GM23338 (cell line): Measurements from ENCODE around the gene BTBD9. TPM values are rescaled to one million over a fixed set of nuclear protein-coding genes. Genes with fewer than 3 reads are reported as not detected.

Source experiments
- ATAC-seq: fragments of 200-7000 bp; cut with Tn5 transposase; 3 replicates; pipeline ENCODE4 v1.9.1; 2020
- DNase-seq: peaks from one replicate; pipeline ENCODE4 v3.0.0-alpha.2; 2015; ENCODE audit warnings: low spot score
- H2AFZ ChIP-seq: fragments of 200-600 bp; sonication (generic); 2 replicates; pipeline ENCODE4 v1.8.0; 2016; ENCODE audit warnings: antibody characterized with exemption, mild to moderate bottlenecking, moderate library complexity
- H3F3A ChIP-seq: fragments of 200-600 bp; sonication (generic); replicated peaks from 2 replicates; pipeline ENCODE4 v1.8.0; 2017; ENCODE audit warnings: antibody characterized with exemption, mixed run types, low read depth
- H3K27ac ChIP-seq: fragments of 200-600 bp; sonication (generic); 2 replicates; pipeline ENCODE4 v1.6.1; 2016; ENCODE audit warnings: low read depth
- H3K27me3 ChIP-seq: fragments of 200-600 bp; sonication (generic); 2 replicates; pipeline ENCODE4 v1.8.0; 2016; ENCODE audit warnings: mild to moderate bottlenecking, mixed run types, moderate library complexity; ENCODE audit not compliant: insufficient read depth
- H3K36me3 ChIP-seq: fragments of 200-600 bp; sonication (generic); 2 replicates; pipeline ENCODE4 v1.8.0; 2016; ENCODE audit warnings: mild to moderate bottlenecking; ENCODE audit not compliant: insufficient read depth
- H3K4me1 ChIP-seq: fragments of 200-600 bp; sonication (generic); 2 replicates; pipeline ENCODE4 v1.8.0; 2016; ENCODE audit warnings: mild to moderate bottlenecking, moderate library complexity; ENCODE audit not compliant: insufficient read depth
- H3K4me2 ChIP-seq: fragments of 200-600 bp; sonication (generic); 2 replicates; pipeline ENCODE4 v1.7.1; 2017; ENCODE audit warnings: mixed run types
- H3K4me3 ChIP-seq: fragments of 200-600 bp; sonication (generic); 2 replicates; pipeline ENCODE4 v1.6.1; 2016; ENCODE audit warnings: mixed run types
- H3K79me2 ChIP-seq: fragments of 200-600 bp; sonication (generic); replicated peaks from 2 replicates; pipeline ENCODE4 v1.8.0; 2017; ENCODE audit warnings: mild to moderate bottlenecking; ENCODE audit not compliant: insufficient read depth
- H3K9me2 ChIP-seq: fragments of 200-600 bp; sonication (generic); 2 replicates; pipeline ENCODE4 v1.8.0; 2017; ENCODE audit not compliant: insufficient read depth
- H4K20me1 ChIP-seq: fragments of 200-600 bp; sonication (generic); replicated peaks from 2 replicates; pipeline ENCODE4 v1.8.0; 2017; ENCODE audit warnings: mild to moderate bottlenecking; ENCODE audit not compliant: insufficient read depth
- H3K27ac Mint-ChIP-seq: 2 replicates; pipeline ENCODE4 v1.8.0; 2020; ENCODE audit warnings: inconsistent platforms, mild to moderate bottlenecking, moderate library complexity, mixed read lengths
- H3K27me3 Mint-ChIP-seq: 3 replicates; pipeline ENCODE4 v1.8.0; 2022; ENCODE audit warnings: low read depth, mild to moderate bottlenecking, moderate library complexity, mixed read lengths, inconsistent platforms; ENCODE audit not compliant: insufficient read depth, poor library complexity
- H3K36me3 Mint-ChIP-seq: 3 replicates; pipeline ENCODE4 v1.8.0; 2021; ENCODE audit warnings: low read depth, mild to moderate bottlenecking, inconsistent platforms, moderate library complexity, mixed read lengths
- H3K4me1 Mint-ChIP-seq: 3 replicates; pipeline ENCODE4 v1.8.0; 2020; ENCODE audit warnings: mild to moderate bottlenecking, inconsistent platforms, mixed read lengths
- H3K4me3 Mint-ChIP-seq: 3 replicates; pipeline ENCODE4 v1.8.0; 2021; ENCODE audit warnings: moderate library complexity, mild to moderate bottlenecking, inconsistent platforms, mixed read lengths
- H3K9me3 Mint-ChIP-seq: 3 replicates; pipeline ENCODE4 v1.8.0; 2020; ENCODE audit warnings: moderate library complexity, mild to moderate bottlenecking, inconsistent platforms, mixed read lengths
- EZH2 ChIP-seq: fragments of 200-600 bp; sonication (generic); IDR thresholded peaks from one replicate; pipeline ENCODE4 v1.8.0; 2017; ENCODE audit warnings: antibody characterized with exemption, mild to moderate bottlenecking, low read depth; ENCODE audit not compliant: unreplicated experiment
- EZH2phosphoT487 ChIP-seq: fragments of 200-600 bp; sonication (generic); IDR thresholded peaks from one replicate; pipeline ENCODE4 v1.8.1; 2018; ENCODE audit warnings: antibody characterized with exemption; ENCODE audit not compliant: unreplicated experiment
- JUNB ChIP-seq: IDR thresholded peaks from one replicate; pipeline ENCODE4 v1.6.1; 2016; ENCODE audit warnings: antibody characterized with exemption; ENCODE audit not compliant: unreplicated experiment
- POLR2AphosphoS5 ChIP-seq: IDR thresholded peaks from 2 replicates; pipeline ENCODE4 v1.6.1; 2016; ENCODE audit warnings: antibody characterized with exemption, low read depth
- STAT1 ChIP-seq: IDR thresholded peaks from one replicate; pipeline ENCODE4 v1.6.1; 2016; ENCODE audit warnings: antibody characterized with exemption; ENCODE audit not compliant: unreplicated experiment
- polyA plus RNA-seq: library from polyadenylated mRNA; unstranded; fragments of >200 nt; fragmentation: Nextera tagmentation; extraction: Ambion mirVana; gene quantifications from 2 replicates; pipeline ENCODE4 v1.2.1, GENCODE V29; 2016
- total RNA-seq: library from RNA; depleted of rRNA; stranded (reverse); fragments of >200 nt; shearing (Covaris generic); gene quantifications from 2 replicates; pipeline ENCODE4 v1.2.3, GENCODE V29; 2014
- TF ChIP-seq, protein P1 (sequence below): fragments of 250-450 bp; sonication (Bioruptor Pico); IDR thresholded peaks from 2 replicates; pipeline ENCODE4 v1.5.0; 2020; ENCODE audit warnings: mild to moderate bottlenecking, moderate library complexity
- TF ChIP-seq, protein P2 (sequence below): IDR thresholded peaks from 2 replicates; pipeline ENCODE4 v1.6.1; 2016; ENCODE audit warnings: antibody characterized with exemption

Gene BTBD9
- total and polyA plus RNA-seq, 2 experiments from 2014 or later: 4.2 to 5.3 TPM

DNA sequence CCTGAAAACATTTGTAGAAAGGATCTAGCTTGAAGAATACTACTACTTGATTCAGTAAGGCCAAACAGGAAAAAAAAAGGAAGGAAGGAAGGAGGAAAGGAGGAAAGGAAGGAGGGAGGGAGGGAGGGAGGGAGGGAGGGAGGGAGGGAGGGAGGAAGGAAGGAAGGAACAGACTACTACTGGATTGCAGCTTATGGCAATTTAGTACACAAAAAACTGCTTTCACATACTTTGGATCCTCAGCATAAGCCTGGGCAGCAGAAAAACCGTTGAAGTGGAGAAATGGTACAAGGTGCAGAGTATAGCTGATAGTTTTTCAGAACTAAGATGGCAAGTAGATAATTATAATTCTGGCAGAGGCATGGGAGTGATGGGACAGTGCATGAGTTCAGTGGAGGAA lies 201.6 kb downstream of the BTBD9 start (continued):
- TF ChIP-seq, protein P1, sequence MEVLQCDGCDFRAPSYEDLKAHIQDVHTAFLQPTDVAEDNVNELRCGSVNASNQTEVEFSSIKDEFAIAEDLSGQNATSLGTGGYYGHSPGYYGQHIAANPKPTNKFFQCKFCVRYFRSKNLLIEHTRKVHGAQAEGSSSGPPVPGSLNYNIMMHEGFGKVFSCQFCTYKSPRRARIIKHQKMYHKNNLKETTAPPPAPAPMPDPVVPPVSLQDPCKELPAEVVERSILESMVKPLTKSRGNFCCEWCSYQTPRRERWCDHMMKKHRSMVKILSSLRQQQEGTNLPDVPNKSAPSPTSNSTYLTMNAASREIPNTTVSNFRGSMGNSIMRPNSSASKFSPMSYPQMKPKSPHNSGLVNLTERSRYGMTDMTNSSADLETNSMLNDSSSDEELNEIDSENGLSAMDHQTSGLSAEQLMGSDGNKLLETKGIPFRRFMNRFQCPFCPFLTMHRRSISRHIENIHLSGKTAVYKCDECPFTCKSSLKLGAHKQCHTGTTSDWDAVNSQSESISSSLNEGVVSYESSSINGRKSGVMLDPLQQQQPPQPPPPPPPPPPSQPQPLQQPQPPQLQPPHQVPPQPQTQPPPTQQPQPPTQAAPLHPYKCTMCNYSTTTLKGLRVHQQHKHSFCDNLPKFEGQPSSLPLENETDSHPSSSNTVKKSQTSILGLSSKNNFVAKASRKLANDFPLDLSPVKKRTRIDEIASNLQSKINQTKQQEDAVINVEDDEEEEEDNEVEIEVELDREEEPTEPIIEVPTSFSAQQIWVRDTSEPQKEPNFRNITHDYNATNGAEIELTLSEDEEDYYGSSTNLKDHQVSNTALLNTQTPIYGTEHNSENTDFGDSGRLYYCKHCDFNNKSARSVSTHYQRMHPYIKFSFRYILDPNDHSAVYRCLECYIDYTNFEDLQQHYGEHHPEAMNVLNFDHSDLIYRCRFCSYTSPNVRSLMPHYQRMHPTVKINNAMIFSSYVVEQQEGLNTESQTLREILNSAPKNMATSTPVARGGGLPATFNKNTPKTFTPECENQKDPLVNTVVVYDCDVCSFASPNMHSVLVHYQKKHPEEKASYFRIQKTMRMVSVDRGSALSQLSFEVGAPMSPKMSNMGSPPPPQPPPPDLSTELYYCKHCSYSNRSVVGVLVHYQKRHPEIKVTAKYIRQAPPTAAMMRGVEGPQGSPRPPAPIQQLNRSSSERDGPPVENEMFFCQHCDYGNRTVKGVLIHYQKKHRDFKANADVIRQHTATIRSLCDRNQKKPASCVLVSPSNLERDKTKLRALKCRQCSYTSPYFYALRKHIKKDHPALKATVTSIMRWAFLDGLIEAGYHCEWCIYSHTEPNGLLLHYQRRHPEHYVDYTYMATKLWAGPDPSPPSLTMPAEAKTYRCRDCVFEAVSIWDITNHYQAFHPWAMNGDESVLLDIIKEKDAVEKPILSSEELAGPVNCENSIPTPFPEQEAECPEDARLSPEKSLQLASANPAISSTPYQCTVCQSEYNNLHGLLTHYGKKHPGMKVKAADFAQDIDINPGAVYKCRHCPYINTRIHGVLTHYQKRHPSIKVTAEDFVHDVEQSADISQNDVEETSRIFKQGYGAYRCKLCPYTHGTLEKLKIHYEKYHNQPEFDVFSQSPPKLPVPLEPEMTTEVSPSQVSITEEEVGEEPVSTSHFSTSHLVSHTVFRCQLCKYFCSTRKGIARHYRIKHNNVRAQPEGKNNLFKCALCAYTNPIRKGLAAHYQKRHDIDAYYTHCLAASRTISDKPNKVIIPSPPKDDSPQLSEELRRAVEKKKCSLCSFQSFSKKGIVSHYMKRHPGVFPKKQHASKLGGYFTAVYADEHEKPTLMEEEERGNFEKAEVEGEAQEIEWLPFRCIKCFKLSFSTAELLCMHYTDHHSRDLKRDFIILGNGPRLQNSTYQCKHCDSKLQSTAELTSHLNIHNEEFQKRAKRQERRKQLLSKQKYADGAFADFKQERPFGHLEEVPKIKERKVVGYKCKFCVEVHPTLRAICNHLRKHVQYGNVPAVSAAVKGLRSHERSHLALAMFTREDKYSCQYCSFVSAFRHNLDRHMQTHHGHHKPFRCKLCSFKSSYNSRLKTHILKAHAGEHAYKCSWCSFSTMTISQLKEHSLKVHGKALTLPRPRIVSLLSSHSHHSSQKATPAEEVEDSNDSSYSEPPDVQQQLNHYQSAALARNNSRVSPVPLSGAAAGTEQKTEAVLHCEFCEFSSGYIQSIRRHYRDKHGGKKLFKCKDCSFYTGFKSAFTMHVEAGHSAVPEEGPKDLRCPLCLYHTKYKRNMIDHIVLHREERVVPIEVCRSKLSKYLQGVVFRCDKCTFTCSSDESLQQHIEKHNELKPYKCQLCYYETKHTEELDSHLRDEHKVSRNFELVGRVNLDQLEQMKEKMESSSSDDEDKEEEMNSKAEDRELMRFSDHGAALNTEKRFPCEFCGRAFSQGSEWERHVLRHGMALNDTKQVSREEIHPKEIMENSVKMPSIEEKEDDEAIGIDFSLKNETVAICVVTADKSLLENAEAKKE (CRISPR knock-in tag): no peak
- TF ChIP-seq, protein P2, sequence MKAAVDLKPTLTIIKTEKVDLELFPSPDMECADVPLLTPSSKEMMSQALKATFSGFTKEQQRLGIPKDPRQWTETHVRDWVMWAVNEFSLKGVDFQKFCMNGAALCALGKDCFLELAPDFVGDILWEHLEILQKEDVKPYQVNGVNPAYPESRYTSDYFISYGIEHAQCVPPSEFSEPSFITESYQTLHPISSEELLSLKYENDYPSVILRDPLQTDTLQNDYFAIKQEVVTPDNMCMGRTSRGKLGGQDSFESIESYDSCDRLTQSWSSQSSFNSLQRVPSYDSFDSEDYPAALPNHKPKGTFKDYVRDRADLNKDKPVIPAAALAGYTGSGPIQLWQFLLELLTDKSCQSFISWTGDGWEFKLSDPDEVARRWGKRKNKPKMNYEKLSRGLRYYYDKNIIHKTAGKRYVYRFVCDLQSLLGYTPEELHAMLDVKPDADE: no peak
- no peak for TF ChIP-seq POLR2AphosphoS5
- no peak for TF ChIP-seq EZH2
- TF ChIP-seq STAT1: no peak
- no peak for TF ChIP-seq JUNB
- no peak for TF ChIP-seq EZH2phosphoT487

DNA sequence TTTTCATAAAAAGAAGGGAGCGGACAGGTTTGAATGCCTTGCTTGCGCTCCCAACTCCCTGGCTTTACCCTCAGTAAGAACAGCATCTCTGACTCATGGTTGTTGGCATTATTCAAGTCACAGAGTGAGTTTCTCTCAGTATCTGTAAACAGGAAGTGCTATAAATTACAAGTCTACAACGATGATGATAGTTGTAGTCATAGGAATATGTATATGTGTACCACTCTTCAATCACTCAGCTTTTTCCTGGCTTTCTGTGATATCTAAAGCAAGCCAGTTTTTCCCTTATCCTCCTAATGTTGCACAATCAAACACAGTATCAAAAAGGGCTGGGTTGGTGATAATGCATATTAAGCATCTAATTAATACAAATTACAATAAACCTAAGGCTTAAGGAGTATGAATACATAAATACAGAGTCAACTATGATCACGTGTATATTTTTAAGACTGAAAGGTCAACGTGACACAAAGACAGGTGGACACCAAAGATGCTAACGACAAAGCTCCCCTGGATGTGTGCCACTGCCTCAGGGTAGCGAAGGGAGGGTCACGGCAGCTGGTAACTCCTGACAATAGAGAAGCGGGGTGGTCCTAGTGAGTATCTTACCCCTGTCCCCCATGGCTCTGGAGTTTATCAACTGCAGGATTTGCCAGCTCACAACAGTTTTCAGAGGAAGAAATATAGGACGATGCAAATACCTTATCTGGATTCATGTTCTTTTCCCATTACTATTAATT lies 202.8 kb downstream of the BTBD9 start:
- H3K4me2 ChIP-seq: no peak overlapping the region
- ATAC-seq: no peak
- DNase-seq: no peak
- TF ChIP-seq, protein P1 (CRISPR knock-in tag): no peak

More for the DNA sequence above, 202.8 kb downstream of the BTBD9 start:
- H3K9me3 Mint-ChIP-seq: no peaks in the 10 kb centered on the region
- no peaks in the 10 kb centered on the region for H3K9me2 ChIP-seq
- no peaks in the 10 kb centered on the region for H3F3A ChIP-seq
- H3K27ac Mint-ChIP-seq: no peak overlapping the region
- H3K27me3 Mint-ChIP-seq: no peaks in the 10 kb centered on the region
- H3K36me3 ChIP-seq: no peaks in the 10 kb centered on the region
- H3K4me3 ChIP-seq: no peak overlapping the region
- H3K4me1 ChIP-seq: peaks cover 6% of the 10 kb centered on the region
- H3K27ac ChIP-seq: no peak overlapping the region
- peaks cover 8% of the 10 kb centered on the region for H3K4me1 Mint-ChIP-seq
- no peak overlapping the region for H2AFZ ChIP-seq
- H3K27me3 ChIP-seq: no peaks in the 10 kb centered on the region
- H3K36me3 Mint-ChIP-seq: no peaks in the 10 kb centered on the region
- H4K20me1 ChIP-seq: no peaks in the 10 kb centered on the region
- no peak overlapping the region for H3K4me3 Mint-ChIP-seq
- H3K79me2 ChIP-seq: no peaks in the 10 kb centered on the region
